ENCODE measurements around the gene IFITM2.
"Not testable (repeated sequence)": the region's sequence is repeated elsewhere in the genome, so short reads cannot be mapped to it uniquely, and the experiment has no call there.

The IFITM2 gene

GRCh38 chr11:324156-324555 lies 16.5 kb downstream of the IFITM2 start:
- TF ChIP-seq, protein P1, sequence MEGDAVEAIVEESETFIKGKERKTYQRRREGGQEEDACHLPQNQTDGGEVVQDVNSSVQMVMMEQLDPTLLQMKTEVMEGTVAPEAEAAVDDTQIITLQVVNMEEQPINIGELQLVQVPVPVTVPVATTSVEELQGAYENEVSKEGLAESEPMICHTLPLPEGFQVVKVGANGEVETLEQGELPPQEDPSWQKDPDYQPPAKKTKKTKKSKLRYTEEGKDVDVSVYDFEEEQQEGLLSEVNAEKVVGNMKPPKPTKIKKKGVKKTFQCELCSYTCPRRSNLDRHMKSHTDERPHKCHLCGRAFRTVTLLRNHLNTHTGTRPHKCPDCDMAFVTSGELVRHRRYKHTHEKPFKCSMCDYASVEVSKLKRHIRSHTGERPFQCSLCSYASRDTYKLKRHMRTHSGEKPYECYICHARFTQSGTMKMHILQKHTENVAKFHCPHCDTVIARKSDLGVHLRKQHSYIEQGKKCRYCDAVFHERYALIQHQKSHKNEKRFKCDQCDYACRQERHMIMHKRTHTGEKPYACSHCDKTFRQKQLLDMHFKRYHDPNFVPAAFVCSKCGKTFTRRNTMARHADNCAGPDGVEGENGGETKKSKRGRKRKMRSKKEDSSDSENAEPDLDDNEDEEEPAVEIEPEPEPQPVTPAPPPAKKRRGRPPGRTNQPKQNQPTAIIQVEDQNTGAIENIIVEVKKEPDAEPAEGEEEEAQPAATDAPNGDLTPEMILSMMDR (conservative IDR thresholded peaks at IDR 0.05; ENCODE audit: low read depth, low read length): no peak
- DNase-seq (ENCODE audit: low read depth): no peak
- no peak overlapping the region for H3K4me3 ChIP-seq (ENCODE audit: low read length)

DNA sequence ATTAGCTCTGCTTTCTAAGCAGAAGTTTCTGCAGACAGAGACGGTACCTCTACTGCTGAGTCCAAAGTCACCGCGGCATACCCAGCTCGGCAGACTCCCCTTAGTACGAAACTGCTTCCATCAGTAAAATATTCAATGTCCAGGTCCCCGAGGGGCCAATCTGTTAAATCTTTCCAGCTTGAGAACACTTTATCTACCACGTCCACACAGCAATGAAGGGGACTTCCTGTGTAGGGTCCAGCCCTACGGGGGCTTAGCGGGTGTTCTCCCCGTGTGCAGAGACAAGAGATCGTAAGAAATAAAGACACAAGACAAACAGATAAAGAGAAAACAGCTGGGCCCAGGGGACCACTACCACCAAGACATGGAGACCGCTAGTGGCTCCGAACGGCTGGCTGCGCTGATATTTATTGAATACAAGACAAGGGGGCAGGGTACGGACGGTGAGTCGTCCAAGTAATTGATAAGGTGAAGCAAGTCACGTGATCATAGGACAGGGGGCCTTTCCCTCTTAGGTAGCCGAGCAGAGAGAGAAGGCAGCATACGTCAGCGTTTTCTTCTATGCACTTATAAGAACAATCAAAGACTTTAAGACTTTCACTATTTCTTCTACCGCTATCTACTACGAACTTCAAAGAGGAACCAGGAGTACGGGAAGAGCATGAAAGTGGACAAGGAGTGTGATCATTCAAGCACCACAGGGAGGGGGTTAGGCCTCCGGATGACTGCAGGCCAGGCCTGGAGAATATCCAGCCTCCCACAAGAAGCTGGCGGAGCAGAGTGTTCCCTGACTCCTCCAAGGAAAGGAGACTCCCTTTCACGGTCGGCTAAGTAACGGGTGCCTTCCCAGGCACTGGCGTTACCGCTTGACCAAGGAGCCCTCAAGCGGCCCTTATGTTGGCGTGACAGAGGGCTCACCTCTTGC lies 17.2 kb downstream of the IFITM2 start:
- H3K4me3 ChIP-seq (ENCODE audit: low read length); DNase-seq (ENCODE audit: low read depth): not testable (repeated sequence)

- no peak for DNase-seq (ENCODE audit: low read depth)
- H3K4me3 ChIP-seq (ENCODE audit: low read length): no peak overlapping the region
- TF ChIP-seq, protein P1 (conservative IDR thresholded peaks at IDR 0.05; ENCODE audit: low read depth, low read length): no peak
These were observed 18.4 kb downstream of the IFITM2 start for GRCh38 chr11:325796-326591.

- TF ChIP-seq, protein P1 (conservative IDR thresholded peaks at IDR 0.05; ENCODE audit: low read depth, low read length): no peak
- DNase-seq (ENCODE audit: low read depth): no peak
- no peak overlapping the region for H3K4me3 ChIP-seq (ENCODE audit: low read length)
These were observed 18.9 kb downstream of the IFITM2 start for GRCh38 chr11:326592-326841.

DNA sequence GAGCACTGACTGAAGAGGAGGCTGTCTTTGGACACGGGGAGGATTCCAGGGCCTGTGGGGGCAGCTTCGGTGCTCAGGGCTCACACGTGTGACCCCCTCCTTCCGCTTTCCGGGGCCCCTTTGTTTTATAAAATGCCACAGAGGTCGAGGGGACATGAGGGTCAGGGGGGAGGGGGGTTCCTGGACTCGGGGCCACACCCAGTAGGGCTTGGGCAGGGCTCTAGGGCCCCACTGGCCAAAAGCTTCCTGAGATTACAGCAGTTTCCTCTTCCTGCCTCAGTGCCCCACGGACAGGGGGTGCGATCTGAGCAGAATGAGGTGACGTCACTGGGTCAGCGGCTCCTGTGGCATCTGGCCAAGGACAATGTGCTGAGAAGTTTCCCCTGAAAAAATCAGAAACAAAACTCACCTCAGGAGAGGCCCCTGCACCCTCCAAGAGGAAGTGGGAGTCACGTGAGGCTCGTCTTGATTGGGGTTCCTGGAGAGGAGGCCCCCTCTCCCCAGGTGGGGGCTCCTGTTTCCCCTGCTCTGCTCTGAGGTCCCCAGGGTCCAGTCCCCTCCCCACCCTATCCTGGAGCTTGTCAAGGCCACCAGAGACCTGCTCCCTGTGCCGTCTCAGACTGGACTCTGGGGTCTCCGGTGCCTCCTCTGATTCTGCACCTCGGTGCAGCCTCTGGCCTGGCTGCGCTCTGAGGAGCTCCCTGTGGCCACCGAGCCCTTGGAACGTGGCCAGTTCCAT lies 19.4 kb downstream of the IFITM2 start:
- TF ChIP-seq, protein P1 (conservative IDR thresholded peaks at IDR 0.05; ENCODE audit: low read depth, low read length): no peak
- no peak overlapping the region for H3K4me3 ChIP-seq (ENCODE audit: low read length)
- no peak for DNase-seq (ENCODE audit: low read depth)

GRCh38 chr11:327581-327923 lies 19.9 kb downstream of the IFITM2 start:
- H3K4me3 ChIP-seq (ENCODE audit: low read length): no peak overlapping the region
- TF ChIP-seq, protein P1 (conservative IDR thresholded peaks at IDR 0.05; ENCODE audit: low read depth, low read length): no peak
- DNase-seq (ENCODE audit: low read depth): no peak

DNA sequence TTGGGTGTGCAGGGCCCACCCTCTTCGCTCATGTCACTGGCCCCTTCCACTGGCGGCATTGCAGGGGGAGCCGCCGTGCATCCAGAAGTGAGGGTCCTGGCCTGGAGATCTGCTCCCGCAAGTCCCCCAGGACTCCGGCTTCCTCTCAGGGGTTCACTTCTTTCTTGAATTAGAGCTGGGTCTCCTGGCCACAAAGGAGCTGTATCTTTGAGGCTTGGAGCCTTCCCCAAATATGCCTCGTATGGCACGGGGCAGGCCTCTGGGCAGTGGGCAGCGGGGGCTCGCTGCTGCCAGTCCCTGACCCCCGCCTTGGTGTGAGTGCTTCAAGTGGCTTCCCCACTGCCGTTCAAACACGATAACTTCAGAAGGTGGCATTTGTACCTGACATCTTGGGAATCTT lies 20.4 kb downstream of the IFITM2 start:
- H3K4me3 ChIP-seq (ENCODE audit: low read length): no peak overlapping the region
- TF ChIP-seq, protein P1 (conservative IDR thresholded peaks at IDR 0.05; ENCODE audit: low read depth, low read length): no peak
- no peak for DNase-seq (ENCODE audit: low read depth)

DNA sequence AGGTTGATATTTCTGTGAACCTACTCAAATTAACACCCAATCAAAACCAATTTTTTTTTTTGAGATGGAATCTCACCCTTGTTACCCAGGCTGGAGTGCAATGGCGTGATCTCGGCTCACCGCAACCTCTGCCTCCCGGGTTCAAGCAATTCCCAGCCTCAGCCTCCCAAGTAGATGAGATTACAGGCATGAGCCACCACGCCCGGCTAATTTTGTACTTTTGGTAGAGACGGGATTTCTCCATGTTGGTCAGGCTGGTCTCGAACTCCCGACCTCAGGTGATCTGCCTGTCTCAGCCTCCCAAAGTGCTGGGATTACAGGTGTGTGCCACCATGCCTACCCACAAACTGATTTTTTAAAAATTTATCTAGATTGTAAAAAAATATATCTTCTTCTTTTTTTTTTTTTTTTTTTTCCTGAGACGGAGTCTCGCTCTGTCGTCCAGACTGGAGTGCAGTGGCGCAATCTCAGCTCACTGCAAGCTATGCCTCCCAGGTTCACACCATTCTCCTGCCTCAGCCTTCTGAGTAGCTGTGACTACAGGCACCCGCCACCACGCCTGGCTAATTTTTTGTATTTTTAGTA lies 21.0 kb downstream of the IFITM2 start:
- H3K4me3 ChIP-seq (ENCODE audit: low read length): not testable (repeated sequence)

More for the DNA sequence above, 21.0 kb downstream of the IFITM2 start:
- DNase-seq (ENCODE audit: low read depth): not testable (repeated sequence)

Data from retinal pigment epithelial cell (primary cell).